ENCODE data around the gene ADAMTS2.
"Not testable (repeated sequence)": the region's sequence is repeated elsewhere in the genome, so short reads cannot be mapped to it uniquely, and the experiment has no call there.

ADAMTS2 gene

GRCh38 chr5:179118756-179119414 lies 226.4 kb downstream of the ADAMTS2 start:
- DNase-seq: no peak

GRCh38 chr5:179118338-179118737 lies 226.9 kb downstream of the ADAMTS2 start:
- DNase-seq: no peak

- DNase-seq: no peak
Measured at GRCh38 chr5:179115845-179116524, 229.3 kb downstream of the ADAMTS2 start.

- DNase-seq: no peak
Measured at GRCh38 chr5:179115307-179115706, 230.0 kb downstream of the ADAMTS2 start.

GRCh38 chr5:179114756-179115155 lies 230.5 kb downstream of the ADAMTS2 start:
- DNase-seq: no peak

- DNase-seq: no peak
Measured at GRCh38 chr5:179113945-179114641, 231.2 kb downstream of the ADAMTS2 start.

- DNase-seq: no peak
Measured at GRCh38 chr5:179113143-179113530, 232.1 kb downstream of the ADAMTS2 start.

GRCh38 chr5:179112469-179113142 lies 232.7 kb downstream of the ADAMTS2 start:
- no peak for DNase-seq

GRCh38 chr5:179111267-179112207 lies 233.7 kb downstream of the ADAMTS2 start:
- no peak for DNase-seq

- DNase-seq: no peak
Measured at GRCh38 chr5:179110528-179110927, 234.7 kb downstream of the ADAMTS2 start.

GRCh38 chr5:179101282-179101681 lies 244.0 kb downstream of the ADAMTS2 start:
- DNase-seq: not testable (repeated sequence)

- DNase-seq: no peak
Measured at GRCh38 chr5:179089502-179089901, 255.8 kb downstream of the ADAMTS2 start.

GRCh38 chr5:179080724-179081123 lies 264.5 kb downstream of the ADAMTS2 start:
- DNase-seq: no peak

GRCh38 chr5:179079165-179079987 lies 265.9 kb downstream of the ADAMTS2 start:
- no peak for DNase-seq

GRCh38 chr5:179065703-179066102 lies 279.6 kb downstream of the ADAMTS2 start:
- DNase-seq: no peak

- no peak for DNase-seq
Measured at GRCh38 chr5:179061025-179061424, 284.2 kb downstream of the ADAMTS2 start.

Measured in NCI-H2107 (cell line).